ENCODE measurements around the gene C5orf15.

C5orf15 gene

DNA sequence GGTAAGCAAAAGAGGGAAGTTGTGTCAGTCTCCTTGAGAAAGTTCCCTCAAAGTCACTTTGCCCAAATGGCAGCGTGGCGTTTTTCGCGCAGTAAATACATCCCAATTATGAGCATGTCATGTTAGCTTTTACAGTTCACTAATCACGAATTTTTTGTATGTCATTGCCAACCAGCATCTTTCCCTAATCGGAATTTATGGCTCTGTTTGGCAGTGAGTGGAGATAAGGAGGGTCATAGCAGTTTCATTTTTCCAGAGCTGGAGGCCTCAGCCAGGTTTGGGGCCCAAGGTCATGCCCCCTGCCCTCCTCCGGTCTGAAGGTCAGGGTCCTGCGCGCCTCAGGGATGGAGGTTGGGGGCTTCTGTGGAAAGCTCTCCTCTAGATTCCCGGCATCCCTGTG lies 50.1 kb downstream of the C5orf15 start:
- DNase-seq, result no peak

DNA sequence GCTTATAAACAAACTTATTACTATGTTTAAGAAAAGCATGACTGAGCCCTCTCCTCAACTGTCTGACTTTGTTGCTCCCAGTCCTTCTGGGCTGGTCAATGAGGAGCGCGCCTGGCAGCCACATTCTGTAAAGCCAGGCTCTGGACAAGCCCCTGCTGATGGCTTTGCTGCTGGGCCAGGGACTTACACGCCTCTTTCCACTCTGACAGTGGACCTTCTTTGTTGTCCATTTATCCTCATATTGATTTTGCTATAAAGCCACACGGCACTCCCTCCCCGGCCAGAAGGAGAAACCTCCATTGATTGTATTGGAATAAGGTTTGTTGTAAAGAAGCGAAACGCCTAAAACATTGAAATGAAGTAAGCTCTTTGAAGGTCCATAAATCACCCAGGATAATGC lies 50.6 kb downstream of the C5orf15 start:
- no peak for DNase-seq

DNA sequence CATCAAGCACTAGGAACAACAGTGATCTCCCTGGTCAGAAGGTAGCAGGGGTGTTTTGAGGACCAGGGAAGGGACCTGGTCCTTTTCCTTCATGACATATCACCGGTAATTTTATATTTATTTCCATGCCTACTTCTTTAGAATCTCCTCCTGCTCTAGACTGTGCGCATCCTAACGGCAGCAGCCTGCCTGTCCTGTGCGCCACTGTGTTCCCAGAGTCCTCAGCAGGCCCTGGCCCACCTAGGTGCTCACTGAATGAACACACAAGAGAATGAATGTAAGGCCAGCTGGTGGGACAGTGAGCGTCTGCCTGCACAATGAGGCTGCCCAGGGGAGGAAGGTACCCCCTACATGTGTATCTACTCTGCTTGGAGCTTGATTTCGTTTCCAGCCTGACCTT lies 51.5 kb downstream of the C5orf15 start:
- no peak for DNase-seq

DNA sequence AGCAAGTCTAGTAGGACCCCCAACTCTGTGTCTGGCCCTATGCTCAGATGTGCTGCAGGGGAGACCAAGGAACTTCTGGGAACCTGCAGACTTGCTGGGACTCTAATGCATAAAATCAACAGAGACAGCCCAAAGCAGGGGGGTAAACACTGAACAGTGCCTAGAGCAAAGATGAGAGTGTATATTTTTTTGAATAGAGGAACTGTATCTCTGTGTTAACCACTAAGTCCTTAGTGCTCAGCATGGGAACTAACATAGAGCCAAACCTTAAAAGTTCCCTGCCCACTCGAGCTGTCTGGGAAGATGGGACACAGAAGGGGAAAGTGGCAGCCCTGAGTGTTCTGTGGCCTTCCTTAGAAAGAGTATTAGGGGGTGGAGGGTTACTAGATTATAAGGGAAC lies 51.9 kb downstream of the C5orf15 start:
- no peak for DNase-seq

DNA sequence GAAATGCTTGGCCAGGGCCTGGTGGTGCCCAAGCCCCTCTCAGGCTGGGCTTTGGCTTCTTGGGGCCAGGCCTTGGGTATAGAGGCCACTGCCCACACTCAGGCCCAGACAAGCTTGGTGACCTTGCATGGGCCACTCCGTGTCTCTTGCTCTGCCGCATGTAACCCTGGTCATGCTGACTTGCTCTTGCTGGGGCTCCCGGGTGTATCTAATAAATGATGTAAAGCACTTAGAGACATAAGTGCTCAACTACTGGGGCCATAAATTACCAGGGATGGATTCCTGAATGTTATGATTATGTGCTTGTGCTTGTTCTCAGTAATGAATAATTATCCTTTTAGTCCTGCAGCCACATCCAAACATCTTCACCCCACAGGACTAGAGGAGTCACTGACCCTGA lies 54.0 kb downstream of the C5orf15 start:
- DNase-seq, result no peak

DNA sequence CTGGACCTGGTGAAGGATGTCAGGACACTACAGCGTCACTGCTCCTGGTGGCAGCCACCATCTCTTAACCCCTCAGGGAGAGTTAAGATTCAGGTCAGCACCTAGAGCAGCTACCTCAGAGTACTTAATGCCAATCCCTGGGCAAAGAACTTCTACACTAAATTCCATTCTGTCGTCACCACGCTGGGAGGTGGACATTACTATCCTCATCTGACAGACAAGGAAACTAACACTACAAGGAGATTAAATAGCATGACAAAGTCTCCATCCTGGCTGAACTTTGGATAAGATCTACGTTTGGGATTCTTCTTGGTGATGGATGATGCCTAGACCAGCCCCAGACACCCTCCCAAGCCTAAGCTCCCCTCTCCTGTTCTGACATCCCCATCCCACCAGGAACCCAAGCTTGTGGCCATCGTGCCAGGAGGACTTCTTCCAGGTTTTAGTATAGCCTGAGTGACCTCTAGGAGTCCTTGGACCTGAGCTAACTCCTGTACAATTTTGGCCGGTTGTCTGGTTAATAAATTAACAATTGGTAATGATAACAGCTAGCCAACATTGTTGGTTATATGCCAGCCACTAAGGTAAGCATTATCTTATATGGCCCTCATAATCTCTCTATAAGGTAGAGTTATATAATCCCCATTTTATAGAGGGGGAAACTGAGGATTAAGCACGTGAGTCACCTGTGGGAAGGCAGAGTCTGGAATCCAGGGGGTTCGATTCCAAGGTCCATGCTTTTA lies 54.8 kb downstream of the C5orf15 start:
- no peak for DNase-seq

DNA sequence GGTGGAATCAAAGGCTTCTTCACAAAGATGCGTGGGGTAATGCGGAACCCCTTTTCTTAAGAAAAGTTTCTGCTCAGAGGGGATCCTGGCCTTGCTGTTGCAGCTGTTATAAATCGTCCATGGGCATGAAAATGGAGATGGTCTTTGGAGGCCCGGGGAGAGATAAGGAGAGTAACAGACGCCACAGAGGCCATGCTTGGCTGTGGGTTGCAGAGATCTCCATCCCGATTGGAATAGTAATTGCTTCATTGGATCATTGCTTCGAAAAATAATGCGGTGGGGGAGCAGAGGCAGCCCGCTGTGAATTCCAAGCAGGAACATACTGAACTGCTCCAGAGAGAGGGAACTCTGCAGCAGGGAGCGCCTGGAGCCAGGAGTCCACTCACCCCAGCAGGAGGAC lies 55.5 kb downstream of the C5orf15 start:
- no peak for DNase-seq

DNA sequence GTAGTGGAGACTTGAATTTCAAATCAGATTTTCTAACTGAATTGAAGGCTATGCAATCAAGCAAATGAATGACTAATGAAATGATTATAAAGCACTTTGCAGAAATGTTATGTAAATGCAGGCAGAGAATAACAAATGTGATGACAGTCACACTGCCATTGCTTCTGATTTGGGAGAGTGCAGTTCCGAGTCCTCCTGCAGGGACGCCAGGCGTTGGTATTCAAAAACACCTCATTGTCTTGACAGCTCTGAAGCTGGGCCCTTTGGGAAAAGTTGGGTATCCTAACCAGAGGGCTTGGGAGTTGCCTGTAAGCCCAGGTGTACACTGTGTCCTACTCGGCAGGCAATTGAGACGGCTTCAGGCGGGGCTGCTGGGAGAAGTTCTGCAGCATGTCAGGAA lies 57.9 kb downstream of the C5orf15 start:
- DNase-seq, result no peak

DNA sequence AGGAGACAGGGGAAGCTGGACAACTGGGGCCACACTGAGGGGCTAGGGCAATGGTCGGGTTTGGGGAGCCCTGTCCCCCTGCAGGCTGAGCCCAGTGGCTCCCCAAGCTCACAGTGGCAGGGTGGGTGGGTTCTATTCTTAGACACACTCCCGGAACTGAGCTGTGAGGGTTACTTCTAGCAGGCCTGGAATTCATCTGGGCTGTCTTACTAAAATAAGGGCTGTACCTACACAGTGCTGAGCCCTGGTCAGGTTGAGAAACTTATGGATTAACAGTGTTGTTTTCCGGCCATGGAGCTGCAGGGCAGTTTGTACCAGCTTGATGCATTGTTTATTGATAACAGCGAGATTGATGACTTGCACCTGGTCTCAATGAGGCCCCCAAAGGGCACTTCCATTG lies 58.8 kb downstream of the C5orf15 start:
- no peak for DNase-seq

DNA sequence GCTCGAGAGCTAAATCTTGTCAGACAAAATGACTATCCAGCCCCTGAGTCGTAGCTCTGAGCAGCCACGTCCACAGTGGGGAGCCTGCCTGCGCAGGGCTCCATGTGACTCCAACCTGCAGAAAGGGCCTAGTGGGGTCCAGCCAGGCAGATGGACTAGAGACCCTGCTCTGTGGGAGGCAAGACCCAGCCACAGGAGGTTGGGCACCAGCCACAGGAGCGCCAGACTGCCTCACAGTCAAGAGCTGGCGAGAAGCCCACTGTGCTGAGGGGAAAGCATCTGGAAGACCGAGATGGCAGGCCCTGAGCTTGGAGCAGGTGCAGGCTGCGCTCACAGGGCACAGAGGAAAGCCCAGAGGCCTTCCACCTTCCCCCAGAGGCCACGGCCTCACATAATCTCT lies 61.4 kb downstream of the C5orf15 start:
- peak; percentile 22 for DNase-seq

DNA sequence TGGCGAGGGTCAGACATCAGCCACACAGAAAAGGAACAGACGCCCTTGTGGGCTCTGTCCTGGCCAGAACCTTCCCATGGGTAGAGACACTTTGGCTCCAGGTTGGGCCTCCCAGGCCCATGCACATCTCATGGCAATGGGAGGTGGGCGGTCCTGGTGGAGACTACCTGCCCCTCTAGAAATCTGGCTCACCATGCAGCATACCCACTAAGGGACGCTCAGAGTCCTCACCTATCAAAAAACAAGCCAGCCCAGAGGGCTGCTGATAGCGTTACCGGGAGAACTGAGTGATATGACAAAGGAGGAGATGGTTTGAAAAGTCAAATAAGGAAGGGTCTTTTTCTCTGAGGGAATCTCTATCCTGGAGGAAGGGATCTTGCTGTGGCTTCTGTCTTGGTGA lies 62.1 kb downstream of the C5orf15 start:
- DNase-seq, result no peak

All from NCI-H1105 (cell line).